Stimulated activated effector memory CD8-positive, alpha-beta T cell treated with anti-CD3 and anti-CD28 coated beads, Interleukin-12 subunit alpha, Interleukin-12 subunit beta, amount 100 ng/mL, for 72 hours (primary cell): Measurements from ENCODE around the gene SH3TC2.
A peak's percentile ranks its signal among the peaks of the same experiment; 100 is the strongest.

Experiments used
- ATAC-seq: fragments of 150-1000 bp; cut with Tn5 transposase; 2 replicates; pipeline ENCODE4 v1.10.0; 2021
- DNase-seq, 2 donors: peaks; one replicate each; pipeline ENCODE4 v3.0.0; 2021 to 2022; ENCODE audit warnings: low spot score in 2 of 2
- H3K27ac Mint-ChIP-seq: one replicate; pipeline ENCODE4 v1.8.0; 2022; ENCODE audit warnings: mild to moderate bottlenecking, mixed read lengths
- H3K36me3 Mint-ChIP-seq: one replicate; pipeline ENCODE4 v1.8.0; 2022; ENCODE audit warnings: mild to moderate bottlenecking, mixed read lengths
- H3K4me1 Mint-ChIP-seq: one replicate; pipeline ENCODE4 v1.8.0; 2022; ENCODE audit warnings: mixed read lengths
- H3K4me3 Mint-ChIP-seq: one replicate; pipeline ENCODE4 v1.8.0; 2022; ENCODE audit warnings: mild to moderate bottlenecking, mixed read lengths
- H3K9me3 Mint-ChIP-seq: one replicate; pipeline ENCODE4 v1.8.0; 2022; ENCODE audit warnings: mixed read lengths

SH3TC2 gene

DNA sequence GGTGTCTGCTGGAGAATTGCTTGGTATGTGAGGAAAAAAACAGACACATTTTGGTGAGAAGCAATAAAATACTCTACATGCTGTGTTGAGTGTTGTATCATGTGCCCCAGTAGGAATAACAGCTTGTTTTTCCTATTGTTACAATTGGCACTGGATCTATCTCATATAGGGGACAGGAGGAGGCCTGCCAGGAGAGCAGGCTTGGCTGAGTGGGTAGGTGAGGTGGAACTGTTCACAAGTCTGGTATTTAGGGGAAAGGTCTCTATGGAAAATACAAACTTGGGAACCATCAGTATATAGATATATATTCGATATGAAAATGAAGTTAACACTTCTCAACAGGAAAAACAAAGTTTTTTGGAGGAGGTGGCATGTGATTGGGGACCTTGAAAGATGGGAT, 9.5 kb upstream of the SH3TC2 start:
- no peaks in the 10 kb centered on the region for H3K4me1 Mint-ChIP-seq
- no peaks in the 10 kb centered on the region for H3K9me3 Mint-ChIP-seq
- no peak for DNase-seq
- no peak overlapping the region for H3K4me3 Mint-ChIP-seq
- ATAC-seq = no peak
- no peaks in the 10 kb centered on the region for H3K36me3 Mint-ChIP-seq
- no peak overlapping the region for H3K27ac Mint-ChIP-seq

DNA sequence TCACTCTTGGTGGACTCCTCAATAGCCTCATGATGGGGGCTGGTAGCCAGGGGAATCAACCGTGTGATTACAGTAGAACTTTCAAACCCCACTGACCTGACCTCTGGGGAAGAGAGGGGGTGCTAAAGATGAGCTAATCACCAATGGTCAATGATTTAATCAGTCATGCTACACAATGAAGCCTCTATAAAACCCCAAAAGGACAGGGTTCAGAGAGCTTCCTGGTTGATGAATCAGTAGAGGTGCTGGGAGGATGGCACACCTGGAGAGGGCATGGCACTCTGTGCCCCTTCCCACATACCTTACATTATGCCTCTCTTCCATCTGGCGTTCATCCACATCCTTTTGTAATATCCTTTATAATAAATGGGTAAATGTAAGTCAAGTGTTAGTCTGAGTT, 8.9 kb upstream of the SH3TC2 start:
- no peak overlapping the region for H3K27ac Mint-ChIP-seq
- H3K4me3 Mint-ChIP-seq = no peak overlapping the region
- DNase-seq (no peak), ATAC-seq (no peak)
- H3K9me3 Mint-ChIP-seq = peaks cover under 1% of the 10 kb centered on the region
- no peaks in the 10 kb centered on the region for H3K36me3 Mint-ChIP-seq
- no peaks in the 10 kb centered on the region for H3K4me1 Mint-ChIP-seq

DNA sequence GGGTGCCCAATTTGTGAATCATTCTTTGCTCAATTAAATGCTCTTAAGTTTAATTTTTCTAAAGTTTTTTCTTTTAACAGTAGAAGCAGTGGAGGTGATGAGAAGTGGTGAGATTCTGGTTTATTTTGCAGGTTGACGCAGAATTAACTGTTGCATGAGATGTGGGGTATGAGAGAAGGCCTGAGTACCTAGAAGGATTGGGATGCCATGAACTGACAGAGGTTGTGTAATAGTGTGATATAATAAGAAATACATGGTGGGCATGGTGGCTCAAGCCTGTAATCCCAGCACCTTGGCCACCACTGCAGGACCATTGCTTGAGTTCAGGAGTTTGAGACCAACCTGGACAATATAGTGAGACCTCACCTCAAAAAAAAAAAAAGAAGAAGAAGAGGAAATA, 8.4 kb upstream of the SH3TC2 start:
- Mint-ChIP-seq H3K27ac (no peak overlapping the region), H3K9me3 (peaks cover 5% of the 10 kb centered on the region), H3K4me3 (no peak overlapping the region), H3K36me3 (no peaks in the 10 kb centered on the region), H3K4me1 (no peaks in the 10 kb centered on the region)
- no peak for ATAC-seq
- no peak for DNase-seq

DNA sequence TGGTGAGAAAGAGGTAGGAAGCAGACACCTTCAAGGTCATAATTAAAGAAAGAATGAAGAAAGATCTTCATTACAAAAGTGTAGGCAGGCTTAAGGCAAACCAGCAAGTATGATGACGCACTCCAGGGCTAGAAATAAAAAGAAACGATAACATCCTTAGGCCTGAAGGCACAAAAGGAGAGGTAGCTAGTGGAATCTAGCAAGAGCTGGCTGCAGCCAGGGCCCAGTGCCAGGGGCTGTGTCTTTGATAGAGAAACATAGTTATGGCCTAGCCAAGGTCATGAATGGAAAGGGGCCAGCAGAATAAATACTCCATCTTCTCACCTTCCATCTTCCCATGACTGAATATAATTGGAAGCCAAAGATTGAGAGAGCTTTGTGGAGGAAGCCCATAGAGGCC, 6.8 kb upstream of the SH3TC2 start:
- H3K27ac Mint-ChIP-seq = no peak overlapping the region
- H3K9me3 Mint-ChIP-seq = peaks cover 5% of the 10 kb centered on the region
- H3K4me3 Mint-ChIP-seq = no peak overlapping the region
- H3K36me3 Mint-ChIP-seq = no peaks in the 10 kb centered on the region
- no peaks in the 10 kb centered on the region for H3K4me1 Mint-ChIP-seq
- DNase-seq (no peak), ATAC-seq (no peak)

DNA sequence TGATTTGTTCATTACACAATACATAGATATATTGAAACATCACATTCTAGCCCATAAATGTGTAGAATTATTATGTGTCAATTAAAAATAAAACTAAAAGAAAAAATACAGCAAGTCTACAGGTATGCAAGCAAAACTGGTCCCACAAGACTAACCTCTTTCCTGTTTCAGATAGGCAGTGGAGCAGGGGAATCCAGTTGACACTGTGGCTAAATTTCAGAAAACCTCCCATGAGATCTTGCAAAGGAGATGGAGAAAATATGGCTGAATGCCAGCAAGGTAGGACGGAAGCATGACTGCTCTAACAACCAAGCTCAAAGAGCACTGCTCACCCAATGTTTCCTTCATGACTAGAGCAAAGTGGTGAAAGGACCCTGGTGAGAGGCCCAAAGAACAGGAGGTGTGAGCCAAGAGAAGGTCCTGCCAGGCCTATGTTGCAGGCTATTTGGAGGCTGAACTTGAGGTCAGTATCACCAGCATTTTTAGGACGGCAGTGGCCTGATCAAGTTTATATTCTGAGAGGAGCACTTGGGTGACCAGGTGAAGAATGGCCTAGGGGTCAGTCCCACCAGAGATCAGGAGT, 1.1 kb upstream of the SH3TC2 start:
- Mint-ChIP-seq H3K36me3 (no peaks in the 10 kb centered on the region), H3K4me3 (no peak overlapping the region), H3K9me3 (peaks cover 5% of the 10 kb centered on the region), H3K4me1 (no peaks in the 10 kb centered on the region), H3K27ac (no peak overlapping the region)
- ATAC-seq (no peak), DNase-seq (no peak)

DNA sequence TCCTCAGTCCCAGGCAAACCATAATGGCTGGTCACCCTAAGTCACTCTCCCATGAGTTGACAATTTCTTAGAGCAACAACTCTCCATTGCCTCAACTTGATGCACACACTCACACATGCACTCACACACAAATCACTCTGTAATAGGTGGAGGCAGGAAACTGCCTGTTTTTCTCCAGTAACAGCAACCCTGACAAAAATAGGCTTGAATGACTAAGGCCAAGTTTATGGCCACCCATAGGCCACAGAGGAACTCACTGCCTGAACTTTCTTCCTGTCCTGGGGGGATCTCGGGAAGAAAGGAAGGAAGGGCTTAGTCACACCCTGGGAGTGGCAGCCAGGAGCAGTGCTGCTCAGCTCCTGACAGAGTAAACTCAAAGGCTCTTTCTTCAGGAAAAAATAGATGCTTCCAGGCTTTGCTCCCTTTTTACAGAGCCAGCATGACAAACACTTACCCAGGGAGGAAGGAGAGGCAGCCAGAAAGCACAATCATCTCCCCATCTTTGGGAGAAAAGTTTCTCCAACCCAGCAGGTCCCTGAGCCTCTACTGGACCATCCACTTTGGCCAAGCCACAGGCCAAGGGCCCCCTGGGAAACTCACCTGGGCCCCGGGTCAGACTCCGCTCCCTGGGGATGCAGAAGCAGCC, 368 bp downstream of the SH3TC2 start:
- no peaks in the 10 kb centered on the region for H3K4me1 Mint-ChIP-seq
- no peak overlapping the region for H3K27ac Mint-ChIP-seq
- peaks cover 5% of the 10 kb centered on the region for H3K9me3 Mint-ChIP-seq
- peak; percentile 11 for ATAC-seq
- no peaks in the 10 kb centered on the region for H3K36me3 Mint-ChIP-seq
- no peak overlapping the region for H3K4me3 Mint-ChIP-seq
- no peak for DNase-seq

DNA sequence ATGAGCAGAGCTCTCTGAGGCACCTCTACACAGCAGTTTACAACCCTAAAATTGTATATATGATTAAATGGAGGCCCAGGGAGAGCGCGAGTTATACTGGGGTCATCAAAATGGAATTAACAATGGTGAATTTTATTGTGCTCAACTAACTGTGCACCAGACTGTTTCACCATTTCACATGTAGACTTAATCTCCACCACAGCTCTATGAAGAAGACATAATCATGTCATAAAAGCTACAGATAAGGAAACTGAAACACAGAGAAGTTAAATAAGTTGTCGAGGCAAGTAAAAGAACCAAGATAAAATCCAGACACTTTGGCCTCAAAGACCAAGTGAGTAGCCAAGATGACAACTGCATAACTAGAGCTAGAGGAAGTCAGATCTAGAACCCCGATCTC, 1.5 kb downstream of the SH3TC2 start:
- Mint-ChIP-seq H3K36me3 (no peaks in the 10 kb centered on the region), H3K27ac (no peak overlapping the region)

DNA sequence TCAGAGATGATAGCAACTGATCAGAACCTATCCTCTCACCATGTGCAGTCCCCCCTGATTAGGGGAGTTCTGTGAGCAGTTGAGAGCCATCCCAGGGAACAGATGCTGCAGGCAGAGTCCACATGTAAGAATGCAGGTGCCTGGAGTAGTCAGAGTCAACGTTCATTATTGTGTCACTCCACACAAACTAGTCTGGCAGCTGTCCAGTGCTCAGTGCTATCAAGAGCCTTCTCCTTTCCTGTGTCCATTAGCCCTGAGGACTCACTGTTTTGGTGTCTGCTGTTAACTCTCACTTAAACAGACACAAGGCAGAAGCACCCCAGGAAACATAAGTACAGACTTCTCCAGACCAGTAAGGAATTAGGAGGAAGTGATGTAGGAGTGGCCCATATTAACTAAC, 2.5 kb downstream of the SH3TC2 start:
- Mint-ChIP-seq H3K27ac (no peak overlapping the region), H3K4me1 (no peaks in the 10 kb centered on the region), H3K9me3 (peaks cover 5% of the 10 kb centered on the region), H3K36me3 (no peaks in the 10 kb centered on the region), H3K4me3 (no peak overlapping the region)
- DNase-seq (no peak), ATAC-seq (no peak)

More for the DNA sequence above, 1.5 kb downstream of the SH3TC2 start:
- Mint-ChIP-seq H3K9me3 (peaks cover 2% of the 10 kb centered on the region), H3K4me3 (no peak overlapping the region), H3K4me1 (no peaks in the 10 kb centered on the region)
- DNase-seq = no peak
- no peak for ATAC-seq

DNA sequence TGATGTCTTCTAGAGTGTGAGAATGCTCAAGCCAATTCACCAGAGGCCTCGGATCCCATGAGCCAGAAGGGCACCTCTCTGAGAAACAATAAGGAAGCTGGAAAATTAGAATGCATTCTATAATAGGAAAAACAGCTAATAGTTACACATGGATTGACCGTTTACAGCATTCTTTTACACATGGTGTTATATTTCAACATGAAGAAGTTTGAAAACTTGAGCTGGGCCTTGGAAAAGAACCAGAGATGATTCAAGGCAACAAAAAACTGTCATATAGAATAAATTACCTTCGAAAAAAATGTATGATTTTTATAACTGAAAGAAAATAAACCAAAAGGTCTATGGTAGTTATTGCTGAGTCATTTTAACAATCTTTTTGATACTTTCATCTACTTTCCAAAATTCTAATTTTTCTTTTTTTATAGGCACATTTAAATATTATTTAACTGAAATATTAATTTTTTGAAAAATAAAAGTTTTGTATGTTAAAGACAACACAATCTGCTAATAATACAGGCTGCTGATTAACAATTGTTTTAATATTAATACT, 6.2 kb downstream of the SH3TC2 start:
- no peaks in the 10 kb centered on the region for H3K4me1 Mint-ChIP-seq
- no peak overlapping the region for H3K4me3 Mint-ChIP-seq
- H3K36me3 Mint-ChIP-seq = no peaks in the 10 kb centered on the region
- ATAC-seq (no peak), DNase-seq (no peak)
- H3K27ac Mint-ChIP-seq = no peak overlapping the region
- H3K9me3 Mint-ChIP-seq = peaks cover 5% of the 10 kb centered on the region

DNA sequence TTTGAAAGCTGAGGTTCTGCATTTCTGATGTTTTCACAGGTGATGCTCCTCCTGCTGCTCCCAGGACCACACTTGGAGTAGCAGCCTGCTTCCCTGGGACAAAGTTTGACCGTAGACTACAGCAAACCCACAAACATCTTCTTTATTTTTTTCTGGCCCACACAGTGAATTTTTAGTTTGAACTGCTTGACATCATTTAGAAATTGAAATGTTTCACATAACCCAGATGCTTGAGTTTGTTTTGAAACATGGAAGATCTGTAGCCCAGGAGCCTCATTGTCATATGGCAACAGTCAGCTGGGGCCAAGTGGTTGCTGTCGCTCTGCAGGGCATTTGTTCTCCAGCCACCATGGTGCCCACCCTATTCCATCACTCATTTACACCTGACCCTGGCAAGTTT, 8.4 kb downstream of the SH3TC2 start:
- Mint-ChIP-seq H3K27ac (no peak overlapping the region), H3K4me1 (no peaks in the 10 kb centered on the region), H3K36me3 (no peaks in the 10 kb centered on the region), H3K9me3 (peaks cover 5% of the 10 kb centered on the region), H3K4me3 (no peak overlapping the region)
- DNase-seq = no peak
- no peak for ATAC-seq

DNA sequence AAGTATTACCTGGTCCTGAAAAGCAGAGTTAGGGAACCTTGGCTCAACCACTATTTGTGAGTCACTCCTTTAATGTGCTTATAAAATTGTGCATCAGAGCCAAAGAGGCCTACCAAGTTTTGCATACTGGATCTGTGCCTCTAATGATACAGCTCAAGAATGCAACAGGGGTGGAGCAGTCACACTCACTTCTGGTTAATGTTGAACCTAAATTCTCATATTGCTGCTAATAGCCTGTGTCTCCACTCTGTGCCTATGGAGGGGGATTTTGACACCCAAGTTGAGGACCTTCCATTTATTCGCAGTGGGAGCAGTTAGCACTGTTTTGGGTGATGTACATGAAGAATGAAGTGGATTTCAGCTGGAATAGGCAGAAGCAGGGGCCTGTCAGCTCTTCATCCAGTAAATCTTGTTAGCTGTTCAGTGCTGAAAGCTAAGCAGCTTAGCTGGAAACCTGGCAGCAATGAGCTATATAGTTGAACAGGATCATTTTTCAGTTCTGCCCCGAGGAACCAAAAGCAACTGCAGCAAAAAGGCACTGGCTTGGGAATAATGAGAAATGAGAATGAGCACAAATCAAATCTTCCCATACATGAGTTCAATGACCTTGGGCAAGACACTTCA, 9.7 kb downstream of the SH3TC2 start:
- Mint-ChIP-seq H3K4me1 (no peaks in the 10 kb centered on the region), H3K36me3 (no peaks in the 10 kb centered on the region), H3K4me3 (no peak overlapping the region), H3K27ac (no peak overlapping the region), H3K9me3 (peaks cover 5% of the 10 kb centered on the region)
- ATAC-seq (no peak), DNase-seq (no peak)

DNA sequence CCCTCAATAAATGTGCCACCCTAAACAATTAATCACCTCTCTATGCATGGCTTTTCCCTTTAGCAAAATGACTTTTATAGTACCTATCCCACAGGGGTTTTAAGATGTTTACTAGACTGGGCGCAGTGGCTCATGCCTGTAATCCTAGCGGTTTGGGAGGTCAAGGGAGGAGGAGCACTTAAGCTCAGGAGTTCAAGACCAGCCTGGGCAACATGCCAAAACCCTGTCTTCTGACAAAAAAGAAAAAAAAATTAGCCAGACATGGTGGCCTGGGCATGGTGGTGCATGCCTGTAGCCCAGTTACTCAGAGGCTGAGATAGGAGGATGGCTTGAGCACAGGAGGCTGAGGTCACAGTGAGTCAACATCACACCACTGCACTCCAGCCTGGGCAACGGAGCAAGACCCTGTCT, 13.5 kb downstream of the SH3TC2 start:
- DNase-seq (peak in 1 of 2 donors; percentile 38), ATAC-seq (no peak)

DNA sequence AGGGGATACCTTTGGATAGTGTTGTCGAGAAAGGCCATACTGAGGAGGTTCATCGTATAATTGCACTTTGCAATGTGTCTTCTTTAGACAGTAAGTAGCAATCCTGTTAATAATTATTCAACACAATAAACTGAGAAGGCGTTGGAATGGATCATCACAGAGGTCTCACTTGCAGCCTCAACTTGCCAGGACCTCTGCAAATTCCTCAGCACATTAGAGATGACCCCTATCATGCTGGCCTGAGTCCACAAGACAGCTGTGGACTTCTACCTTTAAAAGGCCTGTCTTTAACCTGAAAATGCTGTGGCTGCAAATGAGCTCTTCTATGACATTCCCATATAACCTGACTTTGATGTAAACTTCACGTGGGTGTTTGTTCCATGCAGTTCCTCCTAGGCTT, 14.1 kb downstream of the SH3TC2 start:
- no peaks in the 10 kb centered on the region for H3K4me1 Mint-ChIP-seq
- no peak overlapping the region for H3K4me3 Mint-ChIP-seq
- H3K9me3 Mint-ChIP-seq = no peaks in the 10 kb centered on the region
- DNase-seq (peak in 1 of 2 donors; percentile 20), ATAC-seq (no peak)
- H3K36me3 Mint-ChIP-seq = no peaks in the 10 kb centered on the region
- H3K27ac Mint-ChIP-seq = no peak overlapping the region

More for the DNA sequence above, 13.5 kb downstream of the SH3TC2 start:
- H3K36me3 Mint-ChIP-seq = no peaks in the 10 kb centered on the region
- H3K9me3 Mint-ChIP-seq = no peaks in the 10 kb centered on the region
- no peak overlapping the region for H3K4me3 Mint-ChIP-seq
- no peaks in the 10 kb centered on the region for H3K4me1 Mint-ChIP-seq
- H3K27ac Mint-ChIP-seq = no peak overlapping the region

DNA sequence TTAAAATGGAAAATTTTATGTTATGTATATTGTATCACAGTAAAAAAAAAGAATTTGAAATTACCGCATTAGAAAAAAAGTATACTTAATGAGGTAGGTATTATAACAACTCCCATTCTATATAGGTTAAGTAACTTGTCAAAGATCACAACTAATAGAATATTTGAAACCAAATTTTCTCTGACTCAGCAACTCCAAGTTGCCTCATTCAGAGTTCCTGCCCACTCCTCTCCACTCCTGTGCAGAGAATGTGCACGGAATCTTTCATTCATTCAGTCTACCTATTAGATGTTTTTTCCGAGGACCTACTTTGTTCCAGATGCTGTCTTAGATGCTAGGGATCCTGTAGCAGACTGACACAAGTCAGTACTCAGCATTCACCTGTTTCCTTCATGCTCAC, 15.4 kb downstream of the SH3TC2 start:
- ATAC-seq (no peak), DNase-seq (no peak)
- Mint-ChIP-seq H3K4me1 (no peaks in the 10 kb centered on the region), H3K4me3 (no peak overlapping the region), H3K27ac (no peak overlapping the region), H3K36me3 (no peaks in the 10 kb centered on the region), H3K9me3 (no peaks in the 10 kb centered on the region)

DNA sequence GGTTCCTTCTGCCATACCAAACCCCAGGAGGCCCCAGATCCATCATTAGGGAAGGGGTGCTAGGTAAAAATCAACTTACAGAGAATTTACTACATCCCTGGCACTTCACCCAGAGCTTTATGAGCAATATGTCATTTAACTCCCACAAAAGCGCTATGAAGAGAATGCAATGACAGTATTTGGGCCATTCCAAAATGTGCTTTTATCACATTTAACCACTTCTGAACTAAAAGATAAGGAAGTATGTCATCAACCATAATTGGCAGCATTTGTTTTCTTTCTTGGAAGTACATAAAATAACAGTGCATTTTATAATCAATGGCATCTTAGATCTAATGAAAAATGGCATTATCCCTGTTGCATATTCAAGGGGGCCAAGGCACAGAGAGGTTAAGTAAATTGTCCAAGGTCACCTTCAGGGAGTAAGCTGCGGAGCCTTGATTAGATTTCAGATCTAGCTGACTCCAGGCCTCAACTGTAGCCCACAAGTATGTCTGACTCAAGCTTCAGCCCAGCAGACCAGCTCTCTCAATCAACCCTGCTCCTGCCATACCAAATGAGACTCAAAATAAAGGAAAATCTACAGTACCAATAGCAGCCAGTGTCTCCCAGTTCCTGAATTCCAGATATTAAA, 16.5 kb downstream of the SH3TC2 start:
- H3K4me3 Mint-ChIP-seq = no peak overlapping the region
- H3K27ac Mint-ChIP-seq = no peak overlapping the region
- H3K4me1 Mint-ChIP-seq = no peaks in the 10 kb centered on the region
- ATAC-seq (no peak), DNase-seq (no peak)
- no peaks in the 10 kb centered on the region for H3K36me3 Mint-ChIP-seq
- no peaks in the 10 kb centered on the region for H3K9me3 Mint-ChIP-seq

DNA sequence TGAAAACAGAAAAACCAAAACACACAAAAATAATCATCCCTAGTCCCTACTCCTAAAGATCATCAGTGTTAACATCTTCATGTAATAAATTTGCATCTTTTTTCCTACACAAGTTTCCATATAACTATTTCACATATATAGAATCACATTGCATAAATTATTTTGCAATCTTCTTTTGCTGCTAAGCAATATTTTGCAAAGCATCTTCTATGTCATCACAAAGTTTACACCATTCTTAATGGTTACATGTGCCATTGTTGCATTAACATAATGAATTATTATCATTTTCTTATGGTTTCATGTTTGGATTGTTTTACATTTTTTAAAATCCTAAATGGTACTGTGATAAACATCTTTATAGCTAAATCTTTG, 17.8 kb downstream of the SH3TC2 start:
- H3K36me3 Mint-ChIP-seq = no peaks in the 10 kb centered on the region
- H3K4me1 Mint-ChIP-seq = no peaks in the 10 kb centered on the region
- H3K9me3 Mint-ChIP-seq = no peaks in the 10 kb centered on the region
- DNase-seq (no peak), ATAC-seq (no peak)
- no peak overlapping the region for H3K27ac Mint-ChIP-seq
- no peak overlapping the region for H3K4me3 Mint-ChIP-seq
